ENCODE results near the gene MAZ.

Gene MAZ

GRCh38 chr16:29857133-29857760 lies 50.9 kb downstream of the MAZ start:
- Histone ChIP-seq H3K4me3 (ENCODE audit: low read length) (no peak overlapping the region), H3K9ac (ENCODE audit: low read depth, low read length) (no peak overlapping the region), H3K4me1 (ENCODE audit: insufficient read depth, low read length) (no peaks in the 10 kb centered on the region), H3K27me3 (ENCODE audit: insufficient read depth, low read length) (no peaks in the 10 kb centered on the region), H3K9me3 (ENCODE audit: insufficient read depth, low read depth, low read length) (no peaks in the 10 kb centered on the region), H3K36me3 (ENCODE audit: insufficient read depth, low read depth, low read length) (peaks cover 27% of the 10 kb centered on the region), H3K27ac (ENCODE audit: low read length) (no peak overlapping the region)

GRCh38 chr16:29858149-29858849 lies 52.0 kb downstream of the MAZ start:
- Histone ChIP-seq H3K4me3 (ENCODE audit: low read length) (no peak overlapping the region), H3K9me3 (ENCODE audit: insufficient read depth, low read depth, low read length) (no peaks in the 10 kb centered on the region), H3K36me3 (ENCODE audit: insufficient read depth, low read depth, low read length) (peaks cover 27% of the 10 kb centered on the region), H3K9ac (ENCODE audit: low read depth, low read length) (no peak overlapping the region), H3K27ac (ENCODE audit: low read length) (no peak overlapping the region), H3K27me3 (ENCODE audit: insufficient read depth, low read length) (no peaks in the 10 kb centered on the region), H3K4me1 (ENCODE audit: insufficient read depth, low read length) (no peaks in the 10 kb centered on the region)

- Histone ChIP-seq H3K9ac (ENCODE audit: low read depth, low read length) (no peak overlapping the region), H3K4me3 (ENCODE audit: low read length) (no peak overlapping the region), H3K27me3 (ENCODE audit: insufficient read depth, low read length) (no peaks in the 10 kb centered on the region), H3K27ac (ENCODE audit: low read length) (no peak overlapping the region), H3K36me3 (ENCODE audit: insufficient read depth, low read depth, low read length) (peaks cover 27% of the 10 kb centered on the region), H3K4me1 (ENCODE audit: insufficient read depth, low read length) (no peaks in the 10 kb centered on the region), H3K9me3 (ENCODE audit: insufficient read depth, low read depth, low read length) (no peaks in the 10 kb centered on the region)
These were observed 52.6 kb downstream of the MAZ start for GRCh38 chr16:29858974-29859373.

- no peak overlapping the region for H3K4me3 ChIP-seq (ENCODE audit: low read length)
- no peaks in the 10 kb centered on the region for H3K4me1 ChIP-seq (ENCODE audit: insufficient read depth, low read length)
- no peak overlapping the region for H3K27ac ChIP-seq (ENCODE audit: low read length)
- no peaks in the 10 kb centered on the region for H3K9me3 ChIP-seq (ENCODE audit: insufficient read depth, low read depth, low read length)
- no peaks in the 10 kb centered on the region for H3K27me3 ChIP-seq (ENCODE audit: insufficient read depth, low read length)
- no peak overlapping the region for H3K9ac ChIP-seq (ENCODE audit: low read depth, low read length)
- H3K36me3 ChIP-seq (ENCODE audit: insufficient read depth, low read depth, low read length) = peaks cover 27% of the 10 kb centered on the region
These were observed 53.9 kb downstream of the MAZ start for GRCh38 chr16:29860218-29860617.

All from iPS-20b (cell line).